GM21526 (cell line): Measurements from ENCODE around the gene HDAC7.
"Not testable (repeated sequence)": the region's sequence is repeated elsewhere in the genome, so short reads cannot be mapped to it uniquely, and the experiment has no call there.

Source experiments
- ATAC-seq: cut with Tn5 transposase; IDR thresholded peaks from one replicate; pipeline ENCODE4 v1.9.1; 2021; ENCODE audit warnings: moderate library complexity; ENCODE audit not compliant: unreplicated experiment, low FRiP score

HDAC7 gene

DNA sequence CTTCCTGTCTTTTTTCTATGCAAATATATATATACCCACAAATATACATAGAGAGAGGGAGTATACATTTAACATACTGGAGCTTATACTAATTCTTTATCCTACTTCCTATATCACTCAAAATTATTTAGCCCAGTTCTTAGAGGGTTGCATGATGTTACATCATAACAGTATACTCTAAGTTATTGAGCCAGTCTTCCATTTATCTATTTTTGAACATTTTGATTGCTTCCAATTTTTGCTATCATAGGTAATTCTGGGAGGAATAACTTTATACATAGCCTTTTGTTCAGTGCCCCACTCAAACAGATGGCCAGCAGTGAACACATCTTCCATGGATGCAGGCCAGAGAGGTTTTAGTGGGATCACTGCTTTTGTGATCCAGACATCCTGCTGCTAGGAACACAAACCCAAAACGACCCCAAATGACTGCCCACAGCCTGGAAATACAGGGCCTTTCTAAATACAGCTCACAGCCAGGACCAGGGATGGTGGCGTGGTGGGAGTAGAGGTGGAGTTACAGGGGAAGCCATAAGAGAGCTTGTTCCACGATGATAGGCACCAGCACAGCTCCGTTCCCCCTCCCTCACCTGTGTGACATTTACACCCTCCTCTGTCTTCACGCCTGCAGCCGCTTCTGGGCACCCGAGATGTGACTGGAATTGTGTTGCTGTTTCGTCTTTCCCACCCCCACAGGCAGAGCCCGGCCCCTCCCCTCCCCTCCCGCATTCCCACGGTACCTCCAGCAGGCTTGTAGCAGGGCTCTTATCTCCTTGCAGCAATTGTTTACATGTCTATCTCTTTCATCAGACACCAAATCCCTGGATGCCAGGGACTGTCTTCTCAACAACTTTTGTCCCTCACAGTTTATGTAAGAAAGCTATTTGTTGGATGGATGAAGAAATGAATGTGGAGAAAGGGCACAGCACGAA, 30.7 kb upstream of the HDAC7 start:
- ATAC-seq = no peak

DNA sequence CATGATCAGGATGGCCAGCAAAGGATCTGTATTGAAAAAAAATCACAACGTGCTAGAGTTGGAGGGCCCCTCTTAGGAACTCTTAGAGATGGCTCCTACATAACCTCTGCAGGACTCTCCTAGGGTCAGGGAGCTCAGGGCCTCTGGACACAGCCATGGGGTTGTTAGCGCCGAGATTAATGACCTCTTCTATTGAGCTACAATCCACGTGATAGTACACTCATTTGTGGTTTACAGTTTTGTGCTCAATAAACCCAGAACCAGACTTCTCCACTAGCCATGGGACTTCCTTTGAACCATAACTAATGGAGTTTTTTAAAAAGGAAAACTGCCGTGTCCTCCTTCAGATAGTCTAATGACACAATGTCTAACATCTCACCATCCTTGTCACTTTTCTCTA, 29.6 kb upstream of the HDAC7 start:
- ATAC-seq = no peak

DNA sequence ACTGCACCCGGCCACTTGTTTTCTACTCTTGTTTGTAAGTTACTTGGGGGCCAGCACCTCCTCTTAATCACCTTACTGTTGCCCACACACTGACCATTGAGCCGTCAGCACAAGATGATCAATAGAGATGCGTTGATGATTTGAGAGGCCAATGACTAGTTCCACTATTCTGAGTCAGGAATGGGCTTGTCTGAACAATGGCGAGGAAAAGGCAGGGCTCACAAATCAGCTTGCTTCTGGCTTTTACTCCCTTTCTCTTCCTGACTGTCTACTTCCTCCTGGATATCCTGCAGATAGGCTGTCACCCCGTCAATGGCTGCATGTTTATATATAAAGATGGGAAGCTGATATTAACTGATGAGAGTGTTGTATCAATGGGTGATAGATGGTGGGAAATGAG, 29.1 kb upstream of the HDAC7 start:
- no peak for ATAC-seq

DNA sequence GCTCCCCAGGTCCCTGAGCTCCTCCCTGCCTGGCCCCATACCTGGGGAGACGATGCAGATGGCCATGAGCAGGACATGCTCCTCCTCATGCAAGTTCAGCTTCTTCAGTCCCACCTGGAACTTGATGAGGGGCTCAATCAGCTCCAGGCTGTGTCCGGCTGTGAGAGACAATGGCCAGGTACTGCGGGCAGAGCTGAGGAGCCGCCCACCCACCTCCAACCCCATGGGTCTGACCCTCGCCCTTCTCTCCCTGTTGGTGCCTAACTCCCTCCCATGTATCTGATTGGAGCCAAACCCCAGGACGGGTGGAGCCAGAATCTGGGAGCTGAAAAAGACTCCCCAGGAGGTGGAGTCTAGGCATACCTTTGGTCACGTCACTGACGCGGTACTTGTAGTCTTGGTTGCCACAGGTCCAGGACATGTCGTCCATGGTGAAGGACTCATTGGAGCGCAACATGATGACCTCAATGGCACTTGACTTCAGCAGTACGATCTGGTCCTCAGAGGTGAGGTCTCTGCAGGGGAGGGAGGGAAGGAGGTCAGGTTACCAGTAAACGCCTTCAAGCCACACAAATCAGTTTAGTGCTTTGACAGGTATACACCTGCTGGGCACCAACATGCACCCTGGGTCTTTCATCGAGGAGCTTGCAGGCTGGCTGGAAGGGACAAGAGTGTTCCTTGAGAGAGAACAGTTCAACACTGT, 26.7 kb upstream of the HDAC7 start:
- no peak for ATAC-seq

DNA sequence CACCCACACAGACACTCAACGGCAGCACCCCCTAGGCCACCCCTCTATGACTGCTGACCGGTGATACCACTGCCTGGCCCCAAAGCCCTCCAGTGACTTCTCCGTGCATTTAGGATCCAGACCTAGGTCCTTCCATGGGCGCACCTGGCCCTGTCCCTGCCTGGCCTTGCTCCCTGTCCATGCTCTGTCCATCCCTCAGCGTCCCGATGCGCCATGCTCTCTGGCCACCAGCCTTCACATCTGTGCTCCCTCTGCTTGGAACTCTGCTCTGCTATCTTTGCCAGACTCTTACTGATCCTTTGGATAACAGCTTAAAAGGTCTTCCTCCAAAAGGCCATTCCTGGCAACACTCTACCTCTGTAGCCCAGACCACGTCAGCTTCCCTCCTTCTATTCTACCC, 25.4 kb upstream of the HDAC7 start:
- no peak for ATAC-seq

DNA sequence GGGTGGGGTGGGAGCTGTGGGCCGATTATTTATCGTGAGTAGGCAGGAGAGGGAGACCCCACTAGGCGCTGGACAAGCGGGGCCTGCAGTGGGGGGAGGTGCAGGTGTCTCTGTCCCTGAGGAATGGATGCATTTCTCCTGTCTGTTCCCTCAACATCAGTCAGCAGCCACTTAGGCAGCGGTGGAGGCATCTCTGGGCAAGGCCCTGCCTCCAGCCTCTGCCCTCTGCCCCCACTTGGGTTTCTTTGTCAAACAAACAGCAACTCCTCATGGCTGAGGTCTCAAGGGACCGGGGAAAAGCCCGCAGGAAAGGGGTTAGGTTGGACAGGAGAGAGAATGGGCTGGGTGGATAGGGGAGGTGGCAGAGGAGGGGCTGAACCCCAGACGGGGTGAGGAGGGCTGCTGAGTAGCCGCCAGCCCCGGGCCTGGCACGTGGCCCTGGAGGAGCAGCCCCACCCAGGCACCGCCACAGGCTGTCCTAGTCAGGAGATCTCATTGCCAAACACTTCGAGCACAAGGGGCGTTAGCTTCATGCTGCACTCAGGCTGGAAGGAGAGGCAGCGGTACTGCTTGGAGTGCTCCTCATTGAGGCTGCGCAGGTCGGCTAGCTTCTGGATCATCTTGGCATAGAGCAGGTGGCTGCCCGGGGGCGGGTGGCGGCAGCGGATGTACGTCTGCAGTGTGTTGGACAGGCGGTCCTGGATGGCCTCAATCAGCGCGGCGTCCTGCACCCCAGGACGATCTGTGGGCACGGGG, 24.7 kb upstream of the HDAC7 start:
- ATAC-seq = no peak

DNA sequence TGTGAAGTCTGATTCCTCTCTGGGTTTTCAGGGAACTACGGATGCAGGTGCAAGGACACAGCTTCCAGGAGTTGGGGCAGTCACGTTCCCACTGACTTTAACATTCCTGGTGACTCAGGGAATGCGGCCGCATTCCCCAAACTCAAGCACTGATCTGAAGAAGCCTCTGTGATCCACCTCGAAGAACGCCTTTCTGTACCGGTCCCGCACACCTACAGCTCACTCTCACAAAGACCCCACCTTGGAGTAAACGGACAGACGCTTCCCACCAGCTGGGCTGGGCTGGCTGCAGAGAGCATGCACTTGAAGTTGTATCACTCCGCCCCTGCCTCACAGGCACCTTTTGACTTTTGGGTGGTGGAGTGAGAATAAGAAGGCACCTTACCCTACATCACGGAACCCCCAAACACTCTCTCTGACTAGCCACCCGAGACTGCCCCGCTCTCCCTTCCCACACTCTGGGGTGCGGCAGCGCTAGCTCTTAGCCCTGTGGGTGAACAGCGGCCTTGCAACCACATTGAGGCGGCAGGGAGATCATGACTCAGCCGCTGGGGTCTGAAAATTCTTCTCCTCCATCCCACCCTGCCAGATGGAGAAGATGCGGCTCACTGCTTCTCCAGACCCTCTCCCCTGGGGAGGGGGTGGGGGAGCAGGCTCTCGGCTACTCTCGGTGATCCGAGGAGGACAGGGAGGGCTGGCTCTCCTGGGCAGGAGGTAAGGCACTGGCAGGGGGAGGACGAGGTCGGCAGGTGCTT, 23.7 kb upstream of the HDAC7 start:
- no peak for ATAC-seq

DNA sequence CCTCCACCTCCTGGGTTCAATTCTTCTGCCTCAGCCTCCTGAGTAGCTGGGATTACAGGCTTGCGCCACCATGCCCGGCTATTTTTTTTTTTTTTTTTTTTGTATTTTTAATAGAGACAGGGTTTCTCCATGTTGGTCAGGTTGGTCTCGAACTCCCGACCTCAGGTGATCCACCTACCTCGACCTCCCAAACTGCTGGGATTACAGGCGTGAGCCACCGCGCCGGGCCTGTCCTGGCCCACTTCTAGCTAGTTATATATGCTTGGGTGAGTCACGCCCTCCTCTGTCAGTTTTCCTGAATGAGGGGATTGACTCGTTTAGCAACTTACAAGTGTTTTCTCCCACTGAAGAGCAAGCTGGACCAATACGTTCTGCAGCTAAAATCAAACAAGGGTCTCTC, 22.8 kb upstream of the HDAC7 start:
- not testable (repeated sequence) for ATAC-seq

DNA sequence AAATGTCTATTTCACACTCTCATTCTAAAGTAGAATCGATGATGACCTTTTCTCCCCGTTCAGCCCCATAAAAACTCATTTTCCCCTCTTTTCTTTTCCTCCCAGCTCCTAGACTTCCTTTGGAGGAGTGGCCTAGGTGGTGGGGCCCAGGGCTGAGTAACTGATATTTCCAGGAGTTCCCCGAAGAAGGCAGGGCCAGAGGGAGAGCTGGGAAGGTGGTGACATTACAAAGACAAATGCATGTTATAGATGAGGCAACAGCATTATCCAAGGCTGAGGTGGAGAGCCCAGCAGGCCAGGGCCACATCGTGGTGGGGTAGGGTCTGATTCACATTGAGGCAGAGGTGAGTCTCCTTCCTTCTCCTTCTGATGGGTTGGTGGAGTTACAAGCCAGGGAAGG, 22.2 kb upstream of the HDAC7 start:
- no peak for ATAC-seq

DNA sequence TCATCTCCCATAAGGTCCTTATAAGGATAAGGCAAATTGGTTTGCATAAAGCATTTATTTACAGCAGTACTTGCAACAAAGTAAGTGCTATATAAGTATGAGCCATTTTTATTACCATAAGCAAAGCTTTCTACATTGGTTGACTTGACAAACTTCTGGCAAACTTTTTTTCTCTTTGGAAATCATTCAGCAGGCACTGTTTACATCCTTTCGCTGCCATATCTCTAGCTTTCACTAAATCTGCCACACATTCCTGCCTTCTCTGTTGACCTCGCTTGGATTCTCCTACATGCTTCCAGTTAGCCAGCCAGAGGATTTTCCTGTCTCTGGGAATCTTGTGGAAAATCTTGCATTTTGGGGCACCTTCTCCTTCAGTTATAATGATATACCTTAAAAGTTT, 21.8 kb upstream of the HDAC7 start:
- no peak for ATAC-seq

DNA sequence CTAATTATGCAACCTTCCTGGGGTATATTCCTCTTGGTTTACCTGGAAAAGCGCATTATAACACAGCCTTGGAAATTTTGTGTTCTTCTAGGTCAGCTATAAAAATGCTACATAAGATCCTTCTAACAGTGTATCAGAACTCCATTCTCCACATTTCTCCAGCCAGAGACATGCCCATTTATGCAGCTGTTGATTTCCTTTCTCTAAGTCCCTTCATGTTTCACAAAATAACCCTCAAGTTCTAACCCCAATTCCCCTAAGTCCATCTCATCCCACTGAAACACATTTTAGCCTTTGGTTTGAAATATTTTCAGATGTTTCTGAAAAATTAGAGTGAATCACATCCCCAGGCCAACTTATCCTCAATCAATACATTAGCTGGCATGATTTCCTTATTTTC, 20.9 kb upstream of the HDAC7 start:
- ATAC-seq = no peak

DNA sequence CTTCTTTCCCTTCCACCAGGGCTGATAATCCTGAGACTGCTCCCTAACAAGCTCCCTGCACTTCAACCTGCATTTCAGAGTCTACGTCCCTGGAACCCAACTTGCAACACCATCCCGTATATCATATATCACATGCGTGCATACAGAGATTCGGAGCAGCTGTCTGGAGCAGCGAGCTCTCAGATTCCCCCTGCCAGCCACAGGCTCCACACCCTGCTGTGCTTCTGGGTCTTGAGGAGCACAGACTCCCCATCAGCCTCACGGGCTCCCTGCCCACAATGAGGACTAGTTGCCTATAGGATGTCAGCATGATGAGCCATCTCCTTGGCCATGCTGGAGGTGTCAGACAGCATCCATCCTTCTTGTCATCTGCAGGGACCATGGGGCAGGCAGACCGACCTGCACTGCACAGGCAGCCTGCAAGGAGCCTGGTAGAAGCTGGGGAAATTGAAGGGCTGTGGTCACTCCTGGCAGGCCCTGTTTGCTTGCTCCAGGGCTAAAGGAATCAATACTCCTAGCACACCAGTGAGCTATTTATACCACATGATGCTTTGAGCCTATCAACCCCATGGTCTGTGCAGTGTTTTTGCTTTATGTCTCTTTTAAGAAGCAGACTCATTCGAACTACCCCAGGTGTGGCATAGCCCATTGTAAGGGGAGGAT, 19.6 kb upstream of the HDAC7 start:
- no peak for ATAC-seq

DNA sequence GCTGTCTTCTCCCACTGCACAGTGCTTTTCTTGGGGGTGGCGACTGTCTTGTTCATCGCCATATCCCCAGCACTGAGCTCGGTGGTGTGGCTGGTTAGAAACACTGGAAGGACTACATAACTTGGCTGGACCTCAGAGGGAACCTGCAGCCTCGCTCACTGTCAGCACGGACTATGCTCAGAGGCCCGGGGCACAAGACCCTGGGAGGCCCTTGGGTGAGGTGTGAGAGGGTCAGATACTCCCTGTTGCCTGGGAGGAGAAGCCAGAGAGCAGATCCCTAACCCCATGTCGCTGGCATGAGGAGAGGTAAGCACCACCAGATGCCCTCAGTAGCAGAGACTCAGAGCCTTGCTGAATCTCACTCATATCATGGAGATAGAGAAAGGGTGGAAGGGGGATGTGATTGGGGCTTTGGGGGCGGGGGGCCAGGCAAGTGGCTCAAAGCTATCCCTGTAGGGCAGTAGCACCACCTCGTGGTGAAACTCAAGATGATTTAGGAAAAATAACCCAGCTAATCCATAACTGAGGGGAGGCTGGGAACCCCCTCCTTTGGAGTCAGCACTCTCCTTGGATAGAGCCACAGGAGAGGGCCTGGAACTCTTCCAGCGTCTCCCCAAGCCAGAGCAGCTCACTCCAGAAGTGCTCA, 18.7 kb upstream of the HDAC7 start:
- ATAC-seq = no peak

DNA sequence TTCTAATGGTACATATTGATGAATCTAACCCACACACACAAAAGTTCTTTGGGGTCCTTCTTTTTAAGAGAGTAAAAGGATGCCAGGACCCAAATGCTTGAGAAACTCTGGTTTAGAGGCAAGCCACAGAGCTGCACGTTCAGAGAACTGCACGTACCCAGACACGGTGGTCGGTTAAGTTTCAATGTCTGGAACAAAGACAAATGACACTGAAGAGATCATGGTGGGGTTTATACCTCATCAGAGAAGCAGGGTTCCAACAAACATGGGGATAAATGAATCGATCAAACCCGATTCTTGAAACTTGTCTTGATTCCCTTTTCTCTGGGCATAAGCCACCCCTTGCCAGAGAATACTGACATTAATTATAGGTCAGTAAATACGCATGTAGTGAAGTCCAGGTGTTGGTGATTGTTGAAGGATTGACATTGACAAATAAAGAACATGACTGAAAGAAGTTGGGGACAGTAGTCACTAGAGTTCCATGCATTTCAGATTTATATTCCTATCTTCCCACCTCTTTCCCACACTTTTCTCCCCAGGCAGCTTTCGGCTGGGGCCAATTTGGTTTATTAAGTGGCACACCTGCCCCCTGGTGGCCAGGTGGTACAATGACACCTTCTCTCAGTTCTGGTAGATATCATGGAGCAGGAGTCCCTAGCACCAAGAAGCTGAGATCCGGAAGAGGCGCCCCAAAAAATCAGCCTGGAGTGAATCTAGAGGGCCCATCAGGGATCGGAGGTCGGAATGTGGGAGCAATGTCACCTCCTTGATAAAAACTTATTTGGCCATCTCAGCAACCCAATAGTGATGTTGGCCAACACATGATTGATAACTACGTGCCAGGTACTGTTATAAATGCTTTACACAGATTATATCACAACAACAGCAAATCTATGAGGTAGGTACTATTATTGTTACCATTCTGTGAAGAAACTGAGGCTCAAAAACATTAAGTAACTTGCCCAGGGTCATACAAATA, 17.8 kb upstream of the HDAC7 start:
- ATAC-seq = no peak

DNA sequence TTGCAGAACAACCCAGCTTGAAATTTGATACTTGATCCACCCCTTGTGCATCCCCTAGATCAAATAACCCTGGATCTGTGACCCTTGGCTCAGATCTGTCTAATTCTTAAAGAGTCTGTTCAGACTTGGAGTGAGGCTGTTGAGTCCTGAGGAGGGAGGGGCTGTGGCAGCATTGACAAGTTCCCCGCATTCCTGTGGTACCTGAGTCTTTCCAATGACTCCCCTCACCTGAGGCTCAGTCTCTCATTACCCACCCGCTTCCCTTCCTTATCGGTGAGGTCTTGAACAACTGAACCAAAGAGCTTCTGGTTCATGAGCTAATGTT, 16.1 kb upstream of the HDAC7 start:
- no peak for ATAC-seq

DNA sequence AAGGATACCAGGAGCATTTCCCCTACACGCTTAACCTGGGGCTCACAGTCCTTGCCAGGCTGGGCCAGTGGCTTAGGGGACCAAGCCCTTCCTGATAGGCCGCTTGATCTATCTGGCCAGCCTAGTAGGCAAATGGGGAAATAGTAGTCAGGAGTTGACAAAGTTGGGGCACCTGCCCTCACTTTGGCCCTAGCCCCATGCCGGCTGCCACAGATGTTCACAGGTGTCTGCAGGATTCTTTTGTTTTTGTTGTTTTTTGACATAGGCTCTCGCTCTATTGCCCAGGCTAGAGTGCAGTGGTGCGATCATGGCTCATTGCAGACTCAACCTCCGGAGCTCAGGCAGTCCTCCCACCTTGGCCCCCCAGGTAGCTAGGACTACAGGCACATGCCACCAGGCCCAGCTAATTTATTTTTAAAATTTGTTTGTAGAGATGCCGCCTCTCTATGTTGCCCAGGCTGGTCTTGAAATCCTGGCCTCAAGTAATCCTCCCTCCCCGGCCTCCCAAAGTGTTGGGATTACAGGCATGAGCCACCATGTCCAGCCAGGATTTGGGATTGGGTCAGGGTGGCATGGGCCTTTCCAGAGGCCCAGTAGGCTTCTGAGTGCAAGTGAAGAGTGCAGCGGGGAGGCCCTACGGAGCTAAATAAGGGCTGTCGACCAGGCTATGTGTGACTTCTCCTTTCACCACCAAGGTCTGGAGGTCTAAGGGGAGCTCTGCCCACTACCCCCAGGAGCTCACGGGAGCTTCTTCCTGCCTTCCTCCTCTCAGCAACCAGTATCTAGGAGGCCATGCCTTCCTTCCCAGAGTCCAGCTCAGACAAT, 15.5 kb upstream of the HDAC7 start:
- ATAC-seq = no peak

DNA sequence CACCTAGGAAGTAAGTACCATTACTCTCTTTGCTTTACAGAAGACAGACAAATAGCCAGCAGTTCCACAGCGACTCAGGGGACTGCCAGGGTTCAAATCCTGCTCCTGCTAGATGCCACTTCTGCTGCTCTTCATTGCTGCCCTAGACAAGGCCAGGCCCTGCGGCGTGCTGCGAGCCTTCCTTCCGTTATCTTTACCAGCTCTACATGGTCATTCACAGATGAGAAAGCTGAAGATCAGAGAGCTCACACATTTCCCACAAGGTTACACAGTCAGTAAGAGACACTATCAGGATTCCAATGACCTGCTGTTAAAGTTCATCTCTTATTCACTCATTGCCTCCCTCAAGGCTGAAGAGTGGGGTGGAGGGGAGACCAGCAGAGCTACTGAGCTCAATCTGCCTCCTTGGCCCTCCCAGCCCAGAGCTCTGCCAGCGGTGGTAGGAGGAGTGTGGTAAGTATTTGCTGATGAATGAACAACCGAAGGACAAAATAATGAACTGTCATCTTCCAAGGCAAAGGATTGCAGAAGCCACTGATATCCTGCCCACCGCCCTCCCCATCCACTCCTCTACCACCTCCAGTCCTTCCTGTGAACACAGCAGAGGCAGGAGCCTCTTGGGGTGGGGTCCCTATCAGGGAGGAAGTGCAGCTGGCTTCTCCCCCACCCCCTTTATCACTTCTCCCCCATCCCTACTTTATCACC, 14.6 kb upstream of the HDAC7 start:
- no peak for ATAC-seq
